Left lung (tissue), 10 donors: ENCODE measurements around the gene LCN2. TPM values are rescaled to one million over a fixed set of nuclear protein-coding genes. Genes with fewer than 3 reads are reported as not detected.

Experiments used
- ATAC-seq: fragments of 200-7000 bp; cut with Tn5 transposase; one replicate; pipeline ENCODE4 v1.9.1; 2020; ENCODE audit warnings: moderate library complexity
- DNase-seq, 4 donors: peaks; one replicate each; pipeline ENCODE4 v3.0.0-alpha.2; 2013 to 2020
- H3K27ac ChIP-seq, 2 donors: fragments of 200-600 bp; sonication (generic) in 1 of 2; one replicate each; pipeline versions ENCODE4 v1.5.0 to v1.8.0; 2020 to 2021
- H3K27me3 ChIP-seq, 2 donors: fragments of 200-600 bp; sonication (generic) in 1 of 2; one replicate each; pipeline versions ENCODE4 v1.5.0 to v1.8.0; 2020 to 2021
- H3K36me3 ChIP-seq, 2 donors: fragments of 200-600 bp; sonication (generic) in 1 of 2; one replicate each; pipeline versions ENCODE4 v1.5.0 to v1.8.0; 2020 to 2021
- H3K4me1 ChIP-seq, 2 donors: fragments of 200-600 bp; one replicate each; pipeline ENCODE4 v1.8.0; 2021
- H3K4me3 ChIP-seq, 2 donors: fragments of 200-600 bp; sonication (generic) in 1 of 2; one replicate each; pipeline versions ENCODE4 v1.5.0 to v1.8.0; 2020 to 2021; ENCODE audit warnings: mild to moderate bottlenecking in 1 of 2
- H3K9me3 ChIP-seq, 2 donors: fragments of 200-600 bp; sonication (generic) in 1 of 2; one replicate each; pipeline versions ENCODE4 v1.5.0 to v1.8.0; 2020 to 2021
- intact Hi-C, 2 donors: fragments of 100-400 bp; cut with DNase I; formaldehyde crosslinking; loops; one replicate each; pipeline versions ENCODE4 v1.11.2 to v1.14.2; 2022
- polyA plus RNA-seq, 6 donors: library from polyadenylated mRNA; unstranded; fragments of 120-200 nt; gene quantifications; one replicate each; pipeline ENCODE4 v1.2.1, GENCODE V29; 2013; ENCODE audit not compliant: insufficient read length in 6 of 6
- total RNA-seq, 2 donors: library from RNA; stranded (reverse); fragmentation: NEBNext Ultra II Directional; extraction: Animal tissue kit (Norgen Biotek cat#: 25700); gene quantifications; one replicate each; pipeline ENCODE4 v1.2.1, GENCODE V29; 2021
- TF ChIP-seq, protein P1 (sequence below), 2 donors: fragments of 200-600 bp; sonication (generic) in 1 of 2; IDR thresholded peaks; one replicate each; pipeline versions ENCODE4 v1.5.0 to v1.8.0; 2021; ENCODE audit warnings: antibody characterized with exemption in 2 of 2
- donor health status: DM: no; HTN: yes; CAD: no.
- donor health status: DM: no; HTN: no; CAD: no.

LCN2 gene
- total and polyA plus RNA-seq, 8 donors, result 1.3 to 155 (median 2.4) TPM

DNA sequence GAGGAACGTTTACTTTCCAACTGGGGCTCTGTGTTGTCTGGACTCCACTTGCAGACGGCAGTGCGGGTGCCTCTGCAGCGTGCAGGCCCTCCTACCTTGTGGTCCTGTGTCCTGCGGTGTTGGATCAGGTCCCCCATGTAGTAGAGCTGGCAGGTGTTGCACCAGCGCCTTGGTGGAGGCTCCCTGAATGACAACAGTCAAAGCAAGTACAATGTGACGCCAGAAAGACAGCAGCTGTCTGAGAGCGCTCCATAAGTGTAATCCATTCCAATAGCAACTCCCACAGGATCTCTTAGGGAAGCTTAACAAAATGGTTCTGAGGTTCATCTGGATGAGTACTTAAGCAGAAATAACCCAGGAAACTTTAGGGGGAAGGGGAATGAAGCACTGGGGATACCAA, 20.7 kb downstream of the LCN2 start:
- DNase-seq, result no peak
- TF ChIP-seq, protein P1, sequence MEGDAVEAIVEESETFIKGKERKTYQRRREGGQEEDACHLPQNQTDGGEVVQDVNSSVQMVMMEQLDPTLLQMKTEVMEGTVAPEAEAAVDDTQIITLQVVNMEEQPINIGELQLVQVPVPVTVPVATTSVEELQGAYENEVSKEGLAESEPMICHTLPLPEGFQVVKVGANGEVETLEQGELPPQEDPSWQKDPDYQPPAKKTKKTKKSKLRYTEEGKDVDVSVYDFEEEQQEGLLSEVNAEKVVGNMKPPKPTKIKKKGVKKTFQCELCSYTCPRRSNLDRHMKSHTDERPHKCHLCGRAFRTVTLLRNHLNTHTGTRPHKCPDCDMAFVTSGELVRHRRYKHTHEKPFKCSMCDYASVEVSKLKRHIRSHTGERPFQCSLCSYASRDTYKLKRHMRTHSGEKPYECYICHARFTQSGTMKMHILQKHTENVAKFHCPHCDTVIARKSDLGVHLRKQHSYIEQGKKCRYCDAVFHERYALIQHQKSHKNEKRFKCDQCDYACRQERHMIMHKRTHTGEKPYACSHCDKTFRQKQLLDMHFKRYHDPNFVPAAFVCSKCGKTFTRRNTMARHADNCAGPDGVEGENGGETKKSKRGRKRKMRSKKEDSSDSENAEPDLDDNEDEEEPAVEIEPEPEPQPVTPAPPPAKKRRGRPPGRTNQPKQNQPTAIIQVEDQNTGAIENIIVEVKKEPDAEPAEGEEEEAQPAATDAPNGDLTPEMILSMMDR (IDR thresholded peaks at IDR 0.05), result no peak
- ATAC-seq, result no peak
- intact Hi-C loops, result no loop called here
- H3K9me3 ChIP-seq, result no peaks in the 10 kb centered on the region
- peaks cover 0 to 81% of the 10 kb centered on the region in 2 donors for H3K36me3 ChIP-seq
- no peak overlapping the region for H3K27ac ChIP-seq
- H3K4me3 ChIP-seq, result no peak overlapping the region
- no peaks in the 10 kb centered on the region for H3K27me3 ChIP-seq
- H3K4me1 ChIP-seq, result no peaks in the 10 kb centered on the region

DNA sequence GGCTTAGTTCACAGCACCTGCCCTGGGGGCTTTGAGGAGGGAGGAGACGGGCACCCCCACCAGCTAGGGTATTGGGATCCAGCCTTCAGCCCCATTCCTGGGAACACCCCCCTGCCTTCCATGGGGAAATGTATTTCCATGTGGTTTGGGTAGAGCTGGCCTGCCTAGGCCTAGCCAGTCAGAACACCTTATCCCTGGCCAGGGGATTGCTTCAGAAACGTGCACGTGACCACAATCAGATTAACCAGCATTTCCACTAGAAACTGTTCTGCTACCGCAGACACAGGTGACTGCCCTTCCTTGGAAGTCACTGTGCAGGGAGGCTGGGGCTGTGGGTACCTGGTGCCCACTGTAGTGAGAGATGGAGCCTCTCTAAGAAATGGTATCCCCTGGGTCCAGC, 24.8 kb downstream of the LCN2 start:
- intact Hi-C loops, result no loop called here
- peaks cover 0 to 3% of the 10 kb centered on the region in 2 donors for H3K9me3 ChIP-seq
- TF ChIP-seq, protein P1 (IDR thresholded peaks at IDR 0.05), result no peak
- no peaks in the 10 kb centered on the region for H3K4me1 ChIP-seq
- H3K27ac ChIP-seq, result no peak overlapping the region
- DNase-seq, result no peak
- H3K4me3 ChIP-seq, result no peak overlapping the region
- H3K36me3 ChIP-seq, result peaks cover 4 to 81% of the 10 kb centered on the region in 2 donors
- no peak for ATAC-seq
- H3K27me3 ChIP-seq, result no peaks in the 10 kb centered on the region

DNA sequence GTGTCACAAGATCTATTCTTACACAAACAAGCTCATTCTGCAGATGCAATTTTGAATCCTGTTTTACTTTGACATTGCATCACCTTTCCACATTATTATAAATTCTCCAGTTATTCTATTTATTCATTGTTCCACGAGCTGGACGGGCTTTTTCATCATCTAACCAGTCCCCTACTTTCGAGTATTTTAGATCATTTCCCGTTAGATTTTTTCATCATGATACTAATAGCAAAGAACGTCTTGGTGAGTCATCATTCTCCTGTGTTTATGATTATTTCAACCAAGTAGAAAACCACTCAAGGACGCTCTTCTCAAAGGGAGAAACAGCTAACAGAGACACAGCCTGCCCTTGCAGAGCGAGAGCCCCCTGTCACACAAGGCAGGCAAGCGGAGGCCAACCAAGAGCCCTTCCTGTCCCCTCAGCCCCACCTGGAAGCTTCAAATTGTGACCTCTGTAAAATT, 25.9 kb downstream of the LCN2 start:
- H3K36me3 ChIP-seq, result peaks cover 4 to 81% of the 10 kb centered on the region in 2 donors
- TF ChIP-seq, protein P1 (IDR thresholded peaks at IDR 0.05), result no peak

DNA sequence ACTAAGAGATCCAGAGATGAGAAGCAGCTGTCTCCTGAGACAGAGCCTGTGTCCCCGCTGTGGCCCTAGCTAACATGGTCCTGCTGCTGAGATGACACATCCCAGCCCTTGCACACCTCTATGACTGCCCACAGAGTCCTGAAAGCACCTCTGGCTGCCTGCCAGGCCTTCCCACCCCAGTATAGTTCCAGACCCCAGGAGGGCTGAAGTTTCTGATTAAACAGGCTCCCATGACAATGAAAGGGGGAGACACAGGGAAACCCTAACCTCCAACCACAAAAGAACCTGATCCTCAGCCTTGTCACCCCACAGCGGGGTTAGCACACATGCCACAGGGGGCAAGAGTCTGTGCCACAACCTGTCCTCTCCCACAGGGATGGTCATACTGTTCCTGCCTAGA, 26.5 kb downstream of the LCN2 start:
- intact Hi-C loops, result no loop called here
- no peaks in the 10 kb centered on the region for H3K4me1 ChIP-seq
- DNase-seq (no peak), ATAC-seq (no peak)
- peaks cover 0 to 7% of the 10 kb centered on the region in 2 donors for H3K9me3 ChIP-seq
- no peaks in the 10 kb centered on the region for H3K27me3 ChIP-seq
- no peak overlapping the region for H3K27ac ChIP-seq
- peaks cover 4 to 81% of the 10 kb centered on the region in 2 donors for H3K36me3 ChIP-seq
- TF ChIP-seq, protein P1 (IDR thresholded peaks at IDR 0.05), result no peak
- no peak overlapping the region for H3K4me3 ChIP-seq

More for the DNA sequence above, 25.9 kb downstream of the LCN2 start:
- no peaks in the 10 kb centered on the region for H3K27me3 ChIP-seq
- no peak overlapping the region for H3K4me3 ChIP-seq
- ATAC-seq (no peak), DNase-seq (no peak)
- intact Hi-C loops, result no loop called here
- peaks cover 0 to 7% of the 10 kb centered on the region in 2 donors for H3K9me3 ChIP-seq
- H3K27ac ChIP-seq, result no peak overlapping the region
- H3K4me1 ChIP-seq, result no peaks in the 10 kb centered on the region

DNA sequence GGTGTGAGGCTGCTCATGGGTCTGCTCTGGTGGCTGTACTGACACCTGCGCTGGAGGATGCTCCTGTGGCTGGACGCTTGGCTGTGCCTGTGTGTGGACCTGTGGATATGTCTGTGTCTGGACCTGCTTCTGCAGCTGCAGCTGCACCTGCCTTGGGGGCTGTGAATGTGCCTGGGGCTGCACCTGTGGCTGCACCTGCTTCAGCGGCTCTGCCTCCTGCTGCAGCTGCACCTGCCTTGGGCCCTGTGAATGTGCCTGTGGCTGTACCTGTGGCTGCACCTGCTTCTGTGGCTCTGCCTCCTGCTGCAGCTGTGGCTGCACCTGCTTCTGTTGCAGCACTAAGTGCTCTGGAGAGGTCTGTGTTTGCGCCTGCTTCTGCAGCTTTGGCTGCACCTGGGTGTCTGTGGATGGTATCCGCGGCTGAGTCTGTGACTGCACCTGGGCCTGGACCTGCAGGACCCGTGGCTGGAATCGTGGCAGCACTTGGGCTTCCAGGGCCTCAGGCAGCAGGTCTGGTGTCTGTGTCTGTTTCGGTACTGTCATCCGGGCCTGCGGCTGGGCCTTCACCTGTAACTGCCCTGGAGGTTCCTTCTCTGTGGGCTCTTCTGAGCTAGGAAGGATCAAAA, 29.7 kb downstream of the LCN2 start:
- Histone ChIP-seq H3K4me1 (no peaks in the 10 kb centered on the region), H3K4me3 (no peak overlapping the region), H3K27me3 (no peaks in the 10 kb centered on the region), H3K9me3 (peaks cover 0 to 7% of the 10 kb centered on the region in 2 donors), H3K27ac (no peak overlapping the region), H3K36me3 (peaks cover 4 to 91% of the 10 kb centered on the region in 2 donors)
- intact Hi-C loops, result no loop called here
- DNase-seq (no peak), ATAC-seq (no peak)
- TF ChIP-seq, protein P1 (IDR thresholded peaks at IDR 0.05), result no peak
